Peyer's patch (tissue), 4 donors: ENCODE results near the gene MTFMT.

Source experiments
- POLR2A ChIP-seq, 2 donors: fragments of 450-650 bp; IDR thresholded peaks; one replicate each; pipeline ENCODE4 v1.5.1; 2017; ENCODE audit warnings: antibody characterized with exemption in 2 of 2, mild to moderate bottlenecking in 2 of 2, moderate library complexity in 2 of 2
- TF ChIP-seq, protein P1 (sequence below), 6 experiments: fragments of 450-650 bp in 4 of 6; fragments of 200-600 bp in 2 of 6; sonication (generic) in 1 of 6; IDR thresholded peaks; one replicate each; pipeline ENCODE4 v1.5.1; 2017 to 2019; ENCODE audit warnings: antibody characterized with exemption in 6 of 6, mild to moderate bottlenecking in 3 of 6, moderate library complexity in 1 of 6

DNA sequence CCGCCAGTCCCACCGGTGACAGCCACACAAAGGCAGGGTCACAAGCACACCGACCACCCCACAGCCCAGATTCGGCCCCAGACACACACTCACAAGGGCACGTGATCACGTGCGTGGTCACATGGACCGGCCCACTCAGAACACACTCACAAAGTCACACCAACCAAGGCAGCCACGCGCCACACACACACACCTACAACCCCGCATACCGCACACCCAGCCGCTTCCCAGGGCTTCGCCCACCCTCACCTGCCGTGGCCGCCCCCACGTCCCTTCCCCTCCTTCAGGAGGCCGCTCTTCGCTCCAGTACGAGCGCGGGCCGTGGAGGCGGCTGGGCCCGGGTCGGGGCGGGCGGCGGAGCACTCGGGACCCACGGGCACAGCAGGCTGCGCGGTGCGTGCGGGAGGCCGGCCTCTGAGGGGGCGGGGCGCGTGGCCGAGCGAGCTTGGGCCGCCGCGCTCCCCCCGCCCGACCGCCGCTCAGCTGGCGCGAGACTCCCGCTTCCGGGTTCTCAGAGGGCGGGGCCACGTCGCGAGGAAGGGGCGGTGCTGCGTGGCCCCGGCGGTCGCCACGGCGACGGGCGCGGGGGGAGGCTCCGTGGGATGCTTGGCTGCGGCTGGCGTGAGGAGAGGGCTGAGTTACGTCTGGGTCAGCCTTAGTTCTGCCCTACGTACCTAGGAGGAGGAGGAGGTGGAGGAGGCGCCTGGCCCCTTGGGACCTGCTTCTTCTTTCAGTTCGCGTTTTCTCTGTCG lies 39.8 kb downstream of the MTFMT start, which contains the start of gene SPG21:
- TF ChIP-seq, protein P1, sequence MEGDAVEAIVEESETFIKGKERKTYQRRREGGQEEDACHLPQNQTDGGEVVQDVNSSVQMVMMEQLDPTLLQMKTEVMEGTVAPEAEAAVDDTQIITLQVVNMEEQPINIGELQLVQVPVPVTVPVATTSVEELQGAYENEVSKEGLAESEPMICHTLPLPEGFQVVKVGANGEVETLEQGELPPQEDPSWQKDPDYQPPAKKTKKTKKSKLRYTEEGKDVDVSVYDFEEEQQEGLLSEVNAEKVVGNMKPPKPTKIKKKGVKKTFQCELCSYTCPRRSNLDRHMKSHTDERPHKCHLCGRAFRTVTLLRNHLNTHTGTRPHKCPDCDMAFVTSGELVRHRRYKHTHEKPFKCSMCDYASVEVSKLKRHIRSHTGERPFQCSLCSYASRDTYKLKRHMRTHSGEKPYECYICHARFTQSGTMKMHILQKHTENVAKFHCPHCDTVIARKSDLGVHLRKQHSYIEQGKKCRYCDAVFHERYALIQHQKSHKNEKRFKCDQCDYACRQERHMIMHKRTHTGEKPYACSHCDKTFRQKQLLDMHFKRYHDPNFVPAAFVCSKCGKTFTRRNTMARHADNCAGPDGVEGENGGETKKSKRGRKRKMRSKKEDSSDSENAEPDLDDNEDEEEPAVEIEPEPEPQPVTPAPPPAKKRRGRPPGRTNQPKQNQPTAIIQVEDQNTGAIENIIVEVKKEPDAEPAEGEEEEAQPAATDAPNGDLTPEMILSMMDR (IDR thresholded peaks at IDR 0.05), result peak in 1 of 6 experiments; percentile 7
- TF ChIP-seq POLR2A (IDR thresholded peaks at IDR 0.05), result peak; percentile 40 to 61
